ENCODE data around the gene DHX35.

Gene DHX35

GRCh38 chr20:39066471-39067242, 104.5 kb downstream of the DHX35 start:
- no peak for DNase-seq (ENCODE audit: low spot score)

GRCh38 chr20:39067526-39068216, 105.5 kb downstream of the DHX35 start:
- DNase-seq (ENCODE audit: low spot score): no peak

- DNase-seq (ENCODE audit: low spot score): no peak
Observed at GRCh38 chr20:39069976-39070375, 107.8 kb downstream of the DHX35 start.

- no peak for DNase-seq (ENCODE audit: low spot score)
Observed at GRCh38 chr20:39070484-39071231, 108.5 kb downstream of the DHX35 start.

- no peak for DNase-seq (ENCODE audit: low spot score)
Observed at GRCh38 chr20:39072132-39072531, 110.0 kb downstream of the DHX35 start.

GRCh38 chr20:39072653-39073052, 110.5 kb downstream of the DHX35 start:
- no peak for DNase-seq (ENCODE audit: low spot score)

GRCh38 chr20:39075731-39076130, 113.6 kb downstream of the DHX35 start:
- no peak for DNase-seq (ENCODE audit: low spot score)

- no peak for DNase-seq (ENCODE audit: low spot score)
Observed at GRCh38 chr20:39076958-39077357, 114.8 kb downstream of the DHX35 start.

- no peak for DNase-seq (ENCODE audit: low spot score)
Observed at GRCh38 chr20:39080326-39080725, 118.2 kb downstream of the DHX35 start.

GRCh38 chr20:39081255-39081654, 119.1 kb downstream of the DHX35 start:
- peak; percentile 93 for DNase-seq (ENCODE audit: low spot score)

GRCh38 chr20:39082622-39083398, 120.7 kb downstream of the DHX35 start:
- no peak for DNase-seq (ENCODE audit: low spot score)

- no peak for DNase-seq (ENCODE audit: low spot score)
Observed at GRCh38 chr20:39083761-39084160, 121.6 kb downstream of the DHX35 start.

GRCh38 chr20:39089029-39089428, 126.9 kb downstream of the DHX35 start:
- DNase-seq (ENCODE audit: low spot score): no peak

All from HuH-7 (cell line).